ENCODE measurements around the gene NIN.

The NIN gene

DNA sequence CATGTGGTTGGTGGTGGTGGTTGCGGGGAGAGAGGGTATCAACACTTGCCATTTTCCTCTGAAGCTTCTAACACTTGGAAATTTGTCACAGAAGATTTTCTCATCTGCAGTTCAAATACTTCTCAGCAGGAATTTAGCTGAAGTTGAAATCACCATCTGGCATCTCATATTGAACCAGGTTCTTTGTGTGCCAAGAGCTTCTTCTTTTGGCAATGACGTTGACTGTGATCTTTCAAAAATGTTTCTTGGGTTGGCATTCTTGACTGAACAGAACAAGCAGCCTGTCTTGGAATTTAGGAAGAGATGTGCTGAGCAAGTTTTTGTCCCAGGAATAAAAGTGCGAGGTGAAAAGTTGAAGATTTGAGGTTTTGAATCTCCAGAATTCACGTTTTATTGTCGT lies 8.7 kb upstream of the NIN start:
- no peak for DNase-seq (ENCODE audit: low read depth)

GRCh38 chr14:50839048-50839447 lies 8.1 kb upstream of the NIN start:
- no peak for DNase-seq (ENCODE audit: low read depth)

GRCh38 chr14:50837850-50838470 lies 7.0 kb upstream of the NIN start:
- DNase-seq (ENCODE audit: low read depth): no peak

- no peak for DNase-seq (ENCODE audit: low read depth)
These were observed 6.3 kb upstream of the NIN start for GRCh38 chr14:50837271-50837670.

DNA sequence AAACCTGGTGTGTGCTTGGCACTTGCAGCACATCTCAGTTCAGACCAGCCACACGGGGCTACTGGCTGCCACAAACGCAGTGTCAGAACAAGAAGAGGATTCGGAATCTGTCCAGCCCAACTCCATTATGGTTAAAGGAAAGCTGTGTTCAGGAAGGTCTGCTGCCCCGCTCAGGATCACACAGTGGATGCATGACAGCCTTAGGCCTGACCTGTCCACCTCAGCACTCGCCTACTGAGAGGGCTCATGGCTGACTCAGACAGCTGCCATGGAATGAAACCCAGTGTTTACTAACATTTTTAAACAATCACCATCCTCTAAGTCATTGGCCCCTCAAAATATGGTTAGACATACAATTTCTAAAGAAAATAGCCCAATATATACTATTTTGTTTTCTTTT lies 5.6 kb upstream of the NIN start:
- DNase-seq (ENCODE audit: low read depth): no peak

- no peak for DNase-seq (ENCODE audit: low read depth)
These were observed 4.3 kb upstream of the NIN start for GRCh38 chr14:50835280-50835679.

DNA sequence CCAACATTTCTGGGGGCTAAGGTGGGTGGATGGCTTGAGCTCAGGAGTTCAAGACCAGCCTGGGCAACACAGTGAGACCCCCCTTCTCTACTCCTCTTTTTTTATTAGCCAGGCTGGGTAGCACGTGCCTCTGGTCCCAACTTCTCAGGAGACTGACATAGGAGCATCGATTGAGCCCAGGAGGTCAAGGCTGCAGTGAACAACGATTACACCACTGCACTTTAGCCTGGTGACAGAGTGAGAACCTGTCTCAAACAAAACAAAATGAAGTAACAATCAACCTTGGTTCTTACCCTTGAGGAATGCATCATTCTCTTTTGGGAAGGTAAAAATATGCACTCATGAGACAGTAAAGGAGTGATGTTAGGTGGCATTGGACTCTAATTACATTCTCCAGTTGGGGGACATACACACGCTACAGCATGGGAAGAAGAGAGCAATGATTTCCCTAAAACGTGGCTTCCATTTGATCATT lies 3.9 kb upstream of the NIN start:
- no peak for DNase-seq (ENCODE audit: low read depth)

DNA sequence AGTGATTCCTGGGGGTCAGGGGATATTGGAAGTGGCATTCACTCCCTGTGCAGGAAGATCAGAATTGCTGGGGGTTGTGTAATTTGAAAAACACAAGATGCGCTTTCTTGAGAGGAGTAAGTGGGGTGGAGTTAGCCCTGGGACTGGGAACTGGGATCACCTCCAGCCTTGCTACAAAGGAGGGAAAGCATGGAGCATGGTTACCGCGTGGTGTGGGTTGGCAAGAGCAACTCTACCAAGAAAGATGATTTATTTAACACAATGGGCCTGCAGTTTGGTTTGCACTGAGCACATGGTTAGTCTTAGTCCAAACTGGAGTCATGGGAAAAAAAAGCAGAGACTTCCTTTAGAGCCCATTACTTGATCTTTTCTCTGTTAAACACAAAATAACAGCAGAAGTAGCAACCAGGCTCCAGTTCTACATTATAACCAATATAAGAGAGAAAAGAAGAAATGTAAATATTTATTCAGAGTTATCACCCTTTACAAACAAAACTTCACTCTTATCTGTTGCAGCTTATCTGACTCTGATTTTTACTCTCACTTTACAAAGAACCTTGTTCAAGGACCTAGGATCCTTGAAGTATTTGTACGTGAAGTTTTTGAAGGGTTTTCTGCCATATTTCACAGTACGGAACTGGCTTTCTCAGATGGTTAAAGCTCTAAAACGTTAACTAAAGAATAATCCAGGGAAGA lies 2.1 kb upstream of the NIN start:
- DNase-seq (ENCODE audit: low read depth): no peak

DNA sequence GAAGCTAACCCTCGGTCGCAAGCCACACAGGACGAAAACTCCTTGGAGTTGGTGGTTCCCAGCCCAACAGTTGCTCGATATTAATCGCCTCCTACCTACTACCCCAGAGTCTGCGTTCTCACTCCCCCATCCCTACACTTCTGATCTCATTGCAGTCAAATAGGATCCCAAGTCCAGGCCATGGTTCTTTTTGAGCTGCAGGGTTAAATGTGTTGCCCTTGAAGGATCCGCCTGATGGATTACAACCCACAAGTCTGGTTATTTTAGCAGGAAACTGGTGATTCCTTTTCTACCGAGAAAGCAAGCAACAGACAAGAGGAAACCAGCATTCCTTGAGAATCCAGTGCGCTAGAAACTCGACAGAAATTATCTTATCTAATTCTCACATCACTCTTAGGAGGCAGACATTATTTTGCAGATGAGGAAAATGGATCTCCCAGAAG lies 785 bp upstream of the NIN start:
- DNase-seq (ENCODE audit: low read depth): no peak

- no peak for DNase-seq (ENCODE audit: low read depth)
These were observed 674 bp downstream of the NIN start for GRCh38 chr14:50830044-50830931.

GRCh38 chr14:50829489-50830043 lies 1.4 kb downstream of the NIN start:
- DNase-seq (ENCODE audit: low read depth): no peak

DNA sequence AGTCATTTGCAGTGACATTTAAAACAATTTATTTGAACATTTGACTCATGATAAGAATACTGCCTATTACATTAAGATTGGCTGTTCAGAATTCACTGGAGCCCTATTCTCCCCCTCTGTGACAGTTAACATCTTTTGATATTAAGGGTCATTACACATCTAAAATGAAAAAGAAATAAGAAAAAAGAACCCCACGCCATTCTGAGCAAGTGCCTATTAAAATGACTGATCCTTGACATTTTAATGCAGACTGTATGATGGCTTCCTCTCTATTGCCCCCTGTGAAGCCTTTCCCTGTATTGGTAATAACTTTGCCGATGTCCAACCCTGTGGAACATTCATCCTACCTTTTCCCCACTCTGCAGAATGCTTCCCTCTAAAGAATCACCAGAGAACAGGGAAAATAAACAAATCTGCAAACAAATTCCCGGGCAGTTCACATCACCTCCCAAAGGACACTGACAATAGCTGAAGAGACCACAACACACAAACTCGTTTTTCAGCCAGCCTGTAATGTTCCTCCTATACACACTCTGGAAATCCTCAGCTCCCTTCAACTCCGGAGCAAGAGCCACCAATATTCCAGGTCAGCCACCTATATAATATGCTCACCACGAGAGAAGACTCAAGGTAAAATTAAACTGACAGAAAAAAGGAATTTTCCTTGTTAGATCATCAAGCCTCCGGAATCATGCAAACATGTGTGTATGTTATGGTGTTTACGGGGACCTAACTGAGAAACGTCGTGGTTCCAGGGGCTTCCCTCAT lies 2.1 kb downstream of the NIN start:
- DNase-seq (ENCODE audit: low read depth): no peak

GRCh38 chr14:50826681-50827080 lies 4.3 kb downstream of the NIN start:
- no peak for DNase-seq (ENCODE audit: low read depth)

DNA sequence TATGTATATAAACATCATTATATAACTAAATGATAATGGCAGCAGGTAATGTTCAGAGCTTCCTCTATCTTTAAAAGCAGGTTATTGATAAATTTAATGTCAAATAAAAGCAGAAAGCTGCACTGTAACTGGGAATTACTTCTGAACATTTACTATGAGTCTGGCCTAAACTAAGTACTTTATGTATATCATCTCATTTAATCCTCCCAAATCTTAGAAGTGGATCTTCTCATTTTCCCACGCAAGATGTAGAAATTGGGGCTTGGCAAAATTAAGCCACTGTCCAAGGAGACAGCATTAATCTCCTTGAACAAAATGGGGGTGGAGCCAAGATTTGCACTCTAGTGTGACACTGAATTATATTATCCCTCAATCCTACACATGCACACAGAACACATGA lies 5.7 kb downstream of the NIN start:
- no peak for DNase-seq (ENCODE audit: low read depth)

DNA sequence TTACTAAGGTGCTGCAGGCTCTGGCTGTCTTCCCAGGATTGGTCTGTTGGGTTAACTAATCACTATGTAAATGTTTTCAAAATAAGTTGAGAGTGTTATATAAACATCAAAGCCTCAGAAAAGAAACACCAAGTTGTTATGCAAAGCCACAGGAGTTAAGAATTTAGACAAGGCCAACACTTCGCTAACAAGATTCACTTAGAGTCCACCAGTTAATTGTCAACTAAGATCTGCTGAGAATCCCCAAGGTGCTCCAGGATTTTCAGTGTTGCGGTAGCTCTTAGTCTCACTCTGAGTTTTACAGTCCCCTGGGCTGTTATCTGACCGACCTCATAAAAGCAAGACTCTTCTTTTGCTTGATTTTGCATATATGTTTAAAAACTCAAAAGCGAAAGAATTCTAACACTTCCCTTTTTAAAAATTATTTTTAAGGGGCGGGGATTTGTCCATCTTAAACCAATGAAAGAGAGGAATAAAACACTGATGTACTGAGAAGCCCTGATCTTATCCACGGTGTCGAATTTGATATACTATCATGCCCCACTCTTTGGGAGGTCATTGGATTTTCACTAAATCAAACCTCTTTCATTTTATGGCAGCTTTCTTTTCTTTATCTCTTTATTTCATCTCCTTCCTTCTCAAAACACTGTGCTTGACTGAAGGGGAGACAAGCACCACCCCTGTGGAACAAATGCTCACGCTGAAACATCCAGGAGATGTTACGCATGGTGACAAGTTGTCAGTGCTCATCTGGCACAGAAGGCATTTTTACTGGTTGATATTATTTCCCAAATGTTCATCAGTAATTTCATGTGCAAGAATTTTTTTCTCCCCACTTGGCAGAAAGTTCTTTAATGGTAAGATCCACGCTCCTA lies 7.0 kb downstream of the NIN start:
- DNase-seq (ENCODE audit: low read depth): no peak

DNA sequence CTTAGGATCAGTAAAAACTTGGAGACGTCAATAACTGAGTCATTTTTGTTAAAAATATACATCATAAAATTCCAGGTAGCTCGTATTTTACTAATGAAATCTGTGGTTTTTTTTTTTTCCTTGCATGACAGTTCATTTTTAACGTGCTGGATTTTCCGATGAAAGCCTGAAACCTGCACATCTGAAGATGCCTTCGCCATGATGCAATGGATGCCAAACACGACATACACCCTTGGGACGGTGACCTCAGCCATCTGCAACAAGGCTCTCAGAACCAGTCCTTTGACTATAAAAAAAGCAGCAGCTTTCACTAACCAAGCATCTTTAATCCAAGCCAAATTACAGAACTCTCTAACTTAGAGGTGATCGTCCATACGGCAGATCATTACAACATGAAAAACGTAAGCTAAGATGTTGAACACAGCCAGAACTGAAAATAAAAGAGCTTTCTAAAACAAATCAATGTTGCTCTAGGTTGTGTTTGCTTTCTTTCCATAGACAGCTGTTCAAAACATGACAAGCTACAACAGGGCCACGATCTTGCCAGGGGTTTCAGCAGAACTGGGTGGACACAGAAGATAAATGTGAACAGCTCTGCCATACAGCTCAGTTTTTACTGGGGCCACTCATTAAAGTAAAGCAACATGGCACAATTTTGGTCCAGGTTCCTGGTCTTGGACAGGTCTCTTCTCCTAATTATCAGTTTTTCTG lies 7.8 kb downstream of the NIN start:
- no peak for DNase-seq (ENCODE audit: low read depth)

DNA sequence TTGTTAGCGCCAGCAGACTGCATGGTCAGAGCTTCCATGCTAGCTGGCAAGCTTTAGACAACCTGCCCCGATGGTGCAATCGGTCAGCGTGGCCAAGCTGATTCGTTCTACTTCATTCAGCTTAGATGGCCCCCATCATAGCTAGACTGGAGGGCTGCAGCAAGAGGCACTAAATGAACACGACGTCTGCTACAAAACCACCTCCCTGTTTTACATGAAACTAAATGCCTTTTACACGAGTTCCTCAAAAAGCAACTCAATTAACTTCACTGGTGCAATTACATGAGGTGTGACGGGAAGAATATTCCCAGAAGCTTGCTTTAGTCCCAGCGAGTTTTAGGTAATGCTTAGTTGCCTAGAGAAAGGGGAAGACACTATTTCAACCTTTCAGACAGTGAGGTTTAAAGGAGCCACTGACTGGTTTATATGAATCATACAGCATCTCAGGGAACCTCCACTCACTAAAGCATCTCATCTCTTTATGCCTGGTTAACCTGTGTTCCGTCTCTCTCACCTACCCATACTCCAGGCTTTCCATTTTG lies 8.4 kb downstream of the NIN start:
- DNase-seq (ENCODE audit: low read depth): no peak

- DNase-seq (ENCODE audit: low read depth): no peak
These were observed 9.2 kb downstream of the NIN start for GRCh38 chr14:50821510-50822464.
